H9 (cell line): ENCODE measurements around the gene PRKCG. TPM values are rescaled to one million over a fixed set of nuclear protein-coding genes. Genes with fewer than 3 reads are reported as not detected.

Experiments
- DNase-seq: peaks from one replicate; pipeline ENCODE4 v3.0.0-alpha.2; 2017
- H2AFZ ChIP-seq: one replicate; pipeline ENCODE4 v1.6.1; 2013; ENCODE audit warnings: mild to moderate bottlenecking, low read length, control low read depth, moderate library complexity
- H2AK5ac ChIP-seq: 2 replicates; pipeline ENCODE4 v1.6.1; 2013; ENCODE audit warnings: low read length, control low read depth, mixed read lengths; ENCODE audit not compliant: insufficient read length
- H2BK120ac ChIP-seq: one replicate; pipeline ENCODE4 v1.6.1; 2013; ENCODE audit warnings: low read depth, mild to moderate bottlenecking, low read length, control low read depth, inconsistent platforms; ENCODE audit not compliant: poor library complexity, severe bottlenecking
- H2BK12ac ChIP-seq: 2 replicates; pipeline ENCODE4 v1.6.1; 2013; ENCODE audit warnings: low read length, control low read depth, mixed read lengths, low read depth; ENCODE audit not compliant: insufficient read length
- H2BK15ac ChIP-seq: 2 replicates; pipeline ENCODE4 v1.6.1; 2013; ENCODE audit warnings: low read depth, low read length, control low read depth
- H2BK20ac ChIP-seq: one replicate; pipeline ENCODE4 v1.6.1; 2013; ENCODE audit warnings: low read depth, mild to moderate bottlenecking, low read length, control low read depth, inconsistent platforms; ENCODE audit not compliant: poor library complexity, severe bottlenecking
- H2BK5ac ChIP-seq: 2 replicates; pipeline ENCODE4 v1.6.1; 2013; ENCODE audit warnings: low read length, control low read depth, mixed read lengths; ENCODE audit not compliant: insufficient read length
- H3K14ac ChIP-seq: 2 replicates; pipeline ENCODE4 v1.6.1; 2013; ENCODE audit warnings: low read length, control low read depth; ENCODE audit not compliant: insufficient read depth
- H3K18ac ChIP-seq: 2 replicates; pipeline ENCODE4 v1.6.1; 2013; ENCODE audit warnings: low read depth, mild to moderate bottlenecking, mixed read lengths, low read length, control low read depth; ENCODE audit not compliant: insufficient read length
- H3K23ac ChIP-seq: 2 replicates; pipeline ENCODE4 v1.6.1; 2013; ENCODE audit warnings: low read length, control low read depth, mixed read lengths, low read depth; ENCODE audit not compliant: insufficient read length
- H3K23me2 ChIP-seq: 2 replicates; pipeline ENCODE4 v1.6.1; 2013; ENCODE audit warnings: low read depth, mild to moderate bottlenecking, mixed read lengths, low read length, control low read depth; ENCODE audit not compliant: insufficient read length, poor library complexity, severe bottlenecking
- H3K27ac ChIP-seq: 2 replicates; pipeline ENCODE4 v1.5.1; 2013; ENCODE audit warnings: low read length, control low read depth, mixed read lengths, low read depth; ENCODE audit not compliant: insufficient read length
- H3K27me3 ChIP-seq: 2 replicates; pipeline ENCODE4 v1.6.1; 2013; ENCODE audit warnings: low read length, control low read depth, inconsistent platforms; ENCODE audit not compliant: insufficient read depth
- H3K4ac ChIP-seq: 2 replicates; pipeline ENCODE4 v1.6.1; 2013; ENCODE audit warnings: low read depth, mild to moderate bottlenecking, control low read depth, inconsistent platforms, low read length, moderate library complexity
- H3K4me1 ChIP-seq: 2 replicates; pipeline ENCODE4 v1.6.1; 2013; ENCODE audit warnings: low read length, control low read depth, inconsistent platforms; ENCODE audit not compliant: insufficient read depth
- H3K4me2 ChIP-seq: 2 replicates; pipeline ENCODE4 v1.6.1; 2013; ENCODE audit warnings: low read length, control low read depth, mixed read lengths; ENCODE audit not compliant: insufficient read length, insufficient read depth
- H3K56ac ChIP-seq: 2 replicates; pipeline ENCODE4 v1.6.1; 2013; ENCODE audit warnings: low read depth, mild to moderate bottlenecking, mixed read lengths, low read length, control low read depth; ENCODE audit not compliant: insufficient read length
- H3K79me1 ChIP-seq: 2 replicates; pipeline ENCODE4 v1.6.1; 2013; ENCODE audit warnings: low read depth, mild to moderate bottlenecking, moderate library complexity, low read length, control low read depth, inconsistent platforms; ENCODE audit not compliant: insufficient read depth, poor library complexity, severe bottlenecking
- H3K79me2 ChIP-seq: 2 replicates; pipeline ENCODE4 v1.6.1; 2013; ENCODE audit warnings: low read length, control low read depth, inconsistent platforms; ENCODE audit not compliant: insufficient read depth
- H3K9ac ChIP-seq: 2 replicates; pipeline ENCODE4 v1.6.1; 2013; ENCODE audit warnings: low read length, control low read depth, mixed read lengths; ENCODE audit not compliant: insufficient read length; ENCODE audit errors: extremely low read depth
- H3K9me3 ChIP-seq: one replicate; pipeline ENCODE4 v1.6.1; 2013; ENCODE audit warnings: low read depth, low read length, inconsistent platforms; ENCODE audit not compliant: control insufficient read depth
- H3T11ph ChIP-seq: one replicate; pipeline ENCODE4 v1.6.1; 2013; ENCODE audit warnings: mild to moderate bottlenecking, low read length, control low read depth, inconsistent platforms
- H4K20me1 ChIP-seq: one replicate; pipeline ENCODE4 v1.6.1; 2013; ENCODE audit not compliant: control insufficient read depth, insufficient read length, insufficient read depth
- H4K5ac ChIP-seq: 2 replicates; pipeline ENCODE4 v1.6.1; 2013; ENCODE audit warnings: low read depth, mild to moderate bottlenecking, mixed read lengths, low read length, control low read depth; ENCODE audit not compliant: insufficient read length
- H4K8ac ChIP-seq: replicated peaks from 2 replicates; pipeline ENCODE4 v1.6.1; 2013; ENCODE audit warnings: low read length, control low read depth, mixed read lengths, low read depth; ENCODE audit not compliant: insufficient read length
- H4K91ac ChIP-seq: 2 replicates; pipeline ENCODE4 v1.6.1; 2013; ENCODE audit warnings: low read depth, mild to moderate bottlenecking, moderate library complexity, mixed read lengths, low read length, control low read depth; ENCODE audit not compliant: insufficient read length
- H3K27ac Mint-ChIP-seq, 3 experiments: 2 replicates in 2 of 3; 3 replicates in 1 of 3; pipeline ENCODE4 v1.8.0; 2020 to 2021; ENCODE audit warnings: mixed read lengths in 3 of 3, mild to moderate bottlenecking in 1 of 3, moderate library complexity in 1 of 3
- H3K27me3 Mint-ChIP-seq: 2 replicates; pipeline ENCODE4 v1.8.0; 2021; ENCODE audit warnings: low read depth, mild to moderate bottlenecking, moderate library complexity, mixed read lengths
- H3K36me3 Mint-ChIP-seq, 3 experiments: 2 replicates in 2 of 3; 3 replicates in 1 of 3; pipeline ENCODE4 v1.8.0; 2020 to 2021; ENCODE audit warnings: low read depth in 3 of 3, mixed read lengths in 3 of 3; ENCODE audit not compliant: insufficient read depth in 1 of 3
- H3K4me1 Mint-ChIP-seq, 2 experiments: 2 replicates each; pipeline ENCODE4 v1.8.0; 2020; ENCODE audit warnings: mixed read lengths in 2 of 2
- H3K4me3 Mint-ChIP-seq, 2 experiments: 2 replicates in 1 of 2; 3 replicates in 1 of 2; pipeline ENCODE4 v1.8.0; 2020 to 2021; ENCODE audit warnings: mild to moderate bottlenecking in 2 of 2, mixed read lengths in 2 of 2, moderate library complexity in 1 of 2
- H3K9me3 Mint-ChIP-seq, 2 experiments: 2 replicates in 1 of 2; 3 replicates in 1 of 2; pipeline ENCODE4 v1.8.0; 2020; ENCODE audit warnings: mild to moderate bottlenecking in 2 of 2, mixed read lengths in 2 of 2, moderate library complexity in 1 of 2
- WGBS: extraction: QIAGEN DNeasy Blood & Tissue Kit; methylation state at CpG from one replicate; pipeline ENCODE4 v1.1.7; 2013; ENCODE audit warnings: missing lambda C conversion rate, low lambda C conversion rate, mixed read lengths; ENCODE audit not compliant: insufficient read length; ENCODE audit errors: extremely low coverage; 5-methylcytosine and 5-hydroxymethylcytosine counted together
- total RNA-seq: library from RNA; stranded (reverse); gene quantifications from 2 replicates; pipeline ENCODE4 v1.2.1, GENCODE V29; 2021
- TF ChIP-seq, protein P1 (sequence below): fragments of 200-600 bp; sonication (generic); conservative IDR thresholded peaks from 3 replicates; pipeline ENCODE4 v1.8.0; 2021; ENCODE audit warnings: antibody characterized with exemption, mild to moderate bottlenecking

The PRKCG gene
- total RNA-seq, 1 experiment from 2014 or later = 8.8 TPM

DNA sequence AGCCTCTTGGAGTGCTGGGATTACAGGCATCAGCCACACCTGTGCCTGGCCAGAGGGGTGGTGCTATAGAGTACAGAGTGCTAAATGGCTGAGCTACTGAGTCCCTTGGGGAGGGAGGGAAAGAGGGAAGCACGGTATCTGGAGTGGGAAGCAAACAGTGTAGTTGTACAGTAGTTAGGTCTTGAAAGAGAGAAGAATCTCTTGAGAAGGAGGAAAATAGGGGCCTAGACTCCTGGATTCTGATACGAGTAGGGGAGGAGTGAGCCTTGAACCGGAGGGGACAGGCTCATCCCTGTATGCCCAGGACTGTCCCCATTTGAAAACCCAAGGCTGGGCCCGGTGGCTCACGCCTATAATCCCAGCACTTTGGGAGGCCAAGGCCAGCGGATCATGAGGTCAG is 9.2 kb upstream of the PRKCG start:
- H3K27me3 Mint-ChIP-seq = no peaks in the 10 kb centered on the region; the same call in 1 of the 2 replicates
- no peak overlapping the region for H2BK20ac ChIP-seq
- H3K4me1 Mint-ChIP-seq = peaks cover 24 to 36% of the 10 kb centered on the region in 2 experiments
- no peak overlapping the region for H4K91ac ChIP-seq
- H3K27ac Mint-ChIP-seq = peak overlapping the region in 1 of 3 experiments; percentile 74; a peak in 1 of 7 replicates
- no peak overlapping the region for H3K4ac ChIP-seq
- H3K14ac ChIP-seq = no peak overlapping the region
- no peak overlapping the region for H3K9ac ChIP-seq
- H3K4me1 ChIP-seq = no peaks in the 10 kb centered on the region
- H3K9me3 ChIP-seq = no peaks in the 10 kb centered on the region
- no peak for DNase-seq
- no peak overlapping the region for H2AK5ac ChIP-seq
- no peak overlapping the region for H4K8ac ChIP-seq
- WGBS = no CpG with 5 or more reads among the region's 6 CpGs
- no peak overlapping the region; a peak in 1 of 5 replicates for H3K4me3 Mint-ChIP-seq
- peaks cover 2% of the 10 kb centered on the region; the same call in 1 of the 2 replicates for H3K79me2 ChIP-seq
- no peaks in the 10 kb centered on the region for H3K27me3 ChIP-seq
- no peak overlapping the region for H3K18ac ChIP-seq
- H2BK5ac ChIP-seq = no peak overlapping the region
- no peak overlapping the region for H2BK12ac ChIP-seq
- no peak overlapping the region for H3K23ac ChIP-seq
- peaks cover 31 to 49% (median 48%) of the 10 kb centered on the region in 3 experiments; a peak in 6 of 7 replicates for H3K36me3 Mint-ChIP-seq
- H3T11ph ChIP-seq = no peak overlapping the region
- no peak overlapping the region for H4K5ac ChIP-seq
- H3K9me3 Mint-ChIP-seq = no peaks in the 10 kb centered on the region
- no peak overlapping the region for H2BK120ac ChIP-seq
- H3K27ac ChIP-seq = no peak overlapping the region
- no peak overlapping the region for H3K56ac ChIP-seq
- H3K23me2 ChIP-seq = peaks cover 8% of the 10 kb centered on the region
- TF ChIP-seq, protein P1, sequence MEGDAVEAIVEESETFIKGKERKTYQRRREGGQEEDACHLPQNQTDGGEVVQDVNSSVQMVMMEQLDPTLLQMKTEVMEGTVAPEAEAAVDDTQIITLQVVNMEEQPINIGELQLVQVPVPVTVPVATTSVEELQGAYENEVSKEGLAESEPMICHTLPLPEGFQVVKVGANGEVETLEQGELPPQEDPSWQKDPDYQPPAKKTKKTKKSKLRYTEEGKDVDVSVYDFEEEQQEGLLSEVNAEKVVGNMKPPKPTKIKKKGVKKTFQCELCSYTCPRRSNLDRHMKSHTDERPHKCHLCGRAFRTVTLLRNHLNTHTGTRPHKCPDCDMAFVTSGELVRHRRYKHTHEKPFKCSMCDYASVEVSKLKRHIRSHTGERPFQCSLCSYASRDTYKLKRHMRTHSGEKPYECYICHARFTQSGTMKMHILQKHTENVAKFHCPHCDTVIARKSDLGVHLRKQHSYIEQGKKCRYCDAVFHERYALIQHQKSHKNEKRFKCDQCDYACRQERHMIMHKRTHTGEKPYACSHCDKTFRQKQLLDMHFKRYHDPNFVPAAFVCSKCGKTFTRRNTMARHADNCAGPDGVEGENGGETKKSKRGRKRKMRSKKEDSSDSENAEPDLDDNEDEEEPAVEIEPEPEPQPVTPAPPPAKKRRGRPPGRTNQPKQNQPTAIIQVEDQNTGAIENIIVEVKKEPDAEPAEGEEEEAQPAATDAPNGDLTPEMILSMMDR = no peak
- no peak overlapping the region for H2AFZ ChIP-seq
- no peaks in the 10 kb centered on the region for H3K79me1 ChIP-seq
- no peak overlapping the region for H2BK15ac ChIP-seq
- no peak overlapping the region for H3K4me2 ChIP-seq
- H4K20me1 ChIP-seq = no peaks in the 10 kb centered on the region
